Mesothelial cell of epicardium (in vitro differentiated cells): ENCODE measurements around the gene HSPA6. TPM values are rescaled to one million over a fixed set of nuclear protein-coding genes. Genes with fewer than 3 reads are reported as not detected.
"Not testable (repeated sequence)": the region's sequence is repeated elsewhere in the genome, so short reads cannot be mapped to it uniquely, and the experiment has no call there.

Source experiments
- DNase-seq, 2 experiments: peaks; one replicate each; pipeline ENCODE4 v3.0.0; 2021; ENCODE audit warnings: low spot score in 2 of 2; ENCODE audit not compliant: unreplicated experiment in 2 of 2
- H3K27ac Mint-ChIP-seq: 2 replicates; pipeline ENCODE4 v1.8.0; 2021; ENCODE audit warnings: mixed read lengths
- H3K27me3 Mint-ChIP-seq: 2 replicates; pipeline ENCODE4 v1.8.0; 2021; ENCODE audit warnings: low read depth, mixed read lengths
- H3K36me3 Mint-ChIP-seq: 2 replicates; pipeline ENCODE4 v1.8.0; 2021; ENCODE audit warnings: mixed read lengths
- H3K4me1 Mint-ChIP-seq: 2 replicates; pipeline ENCODE4 v1.8.0; 2021; ENCODE audit warnings: mixed read lengths
- H3K4me3 Mint-ChIP-seq: 2 replicates; pipeline ENCODE4 v1.8.0; 2021; ENCODE audit warnings: mild to moderate bottlenecking, moderate library complexity, mixed read lengths
- H3K9me3 Mint-ChIP-seq: 2 replicates; pipeline ENCODE4 v1.8.0; 2021; ENCODE audit warnings: mixed read lengths
- CTCF ChIP-seq: fragments of 200-600 bp; sonication (generic); IDR thresholded peaks from one replicate; pipeline ENCODE4 v1.5.0; 2021; ENCODE audit warnings: antibody characterized with exemption; ENCODE audit not compliant: unreplicated experiment
- total RNA-seq: library from RNA; stranded (reverse); gene quantifications from 3 replicates; pipeline ENCODE4 v1.2.1, GENCODE V29; 2021

HSPA6 gene
- total RNA-seq, 1 donor from 2014 or later = 0.13 TPM

GRCh38 chr1:161506336-161507223 is 17.8 kb upstream of the HSPA6 start:
- no peak for DNase-seq
- H3K27me3 Mint-ChIP-seq = peaks cover 49% of the 10 kb centered on the region
- H3K36me3 Mint-ChIP-seq = no peaks in the 10 kb centered on the region
- no peak overlapping the region for H3K27ac Mint-ChIP-seq
- no peaks in the 10 kb centered on the region for H3K9me3 Mint-ChIP-seq
- no peak for TF ChIP-seq CTCF
- H3K4me1 Mint-ChIP-seq = peaks cover 14% of the 10 kb centered on the region
- no peak overlapping the region for H3K4me3 Mint-ChIP-seq

- DNase-seq = no peak
- Mint-ChIP-seq H3K27ac (no peak overlapping the region), H3K9me3 (no peaks in the 10 kb centered on the region), H3K4me1 (peaks cover 19% of the 10 kb centered on the region), H3K36me3 (no peaks in the 10 kb centered on the region), H3K27me3 (peaks cover 25% of the 10 kb centered on the region), H3K4me3 (no peak overlapping the region)
- no peak for TF ChIP-seq CTCF
Observed at GRCh38 chr1:161510477-161510876, 13.9 kb upstream of the HSPA6 start.

- Mint-ChIP-seq H3K4me3 (no peak overlapping the region), H3K27me3 (peaks cover 19% of the 10 kb centered on the region), H3K36me3 (no peaks in the 10 kb centered on the region), H3K27ac (no peak overlapping the region), H3K9me3 (no peaks in the 10 kb centered on the region), H3K4me1 (peaks cover 19% of the 10 kb centered on the region)
- DNase-seq = no peak
- no peak for TF ChIP-seq CTCF
Observed at GRCh38 chr1:161511018-161511755, 13.2 kb upstream of the HSPA6 start.

- H3K27me3 Mint-ChIP-seq = peaks cover 14% of the 10 kb centered on the region
- no peaks in the 10 kb centered on the region for H3K36me3 Mint-ChIP-seq
- H3K27ac Mint-ChIP-seq = no peak overlapping the region
Observed at GRCh38 chr1:161511756-161512060, 12.6 kb upstream of the HSPA6 start.

GRCh38 chr1:161512636-161513447 is 11.5 kb upstream of the HSPA6 start:
- not testable (repeated sequence) for H3K9me3 Mint-ChIP-seq, H3K27ac Mint-ChIP-seq, DNase-seq, H3K4me3 Mint-ChIP-seq, H3K36me3 Mint-ChIP-seq
- H3K27me3 Mint-ChIP-seq = peaks cover 13% of the 10 kb centered on the region
- peaks cover 10% of the 10 kb centered on the region for H3K4me1 Mint-ChIP-seq

More at GRCh38 chr1:161511756-161512060, 12.6 kb upstream of the HSPA6 start:
- no peaks in the 10 kb centered on the region for H3K9me3 Mint-ChIP-seq
- peaks cover 14% of the 10 kb centered on the region for H3K4me1 Mint-ChIP-seq
- no peak overlapping the region for H3K4me3 Mint-ChIP-seq
- no peak for DNase-seq
- no peak for TF ChIP-seq CTCF

GRCh38 chr1:161513448-161513780 is 10.9 kb upstream of the HSPA6 start:
- not testable (repeated sequence) for DNase-seq, H3K27ac Mint-ChIP-seq, H3K36me3 Mint-ChIP-seq, H3K9me3 Mint-ChIP-seq, H3K4me3 Mint-ChIP-seq
- Mint-ChIP-seq H3K4me1 (peaks cover 10% of the 10 kb centered on the region), H3K27me3 (peaks cover 14% of the 10 kb centered on the region)

- H3K9me3 Mint-ChIP-seq, H3K36me3 Mint-ChIP-seq, H3K4me3 Mint-ChIP-seq, DNase-seq: not testable (repeated sequence)
- H3K27me3 Mint-ChIP-seq = peaks cover 18% of the 10 kb centered on the region
- H3K4me1 Mint-ChIP-seq = peaks cover 10% of the 10 kb centered on the region
- peak overlapping the region; percentile 53 for H3K27ac Mint-ChIP-seq
Observed at GRCh38 chr1:161513953-161514352, 10.4 kb upstream of the HSPA6 start.

GRCh38 chr1:161523041-161523816 is 1.1 kb upstream of the HSPA6 start:
- Mint-ChIP-seq H3K27me3 (peaks cover 77% of the 10 kb centered on the region), H3K27ac (peak overlapping the region; percentile 94), H3K4me3 (peak overlapping the region; percentile 85)
- H3K4me1 Mint-ChIP-seq, H3K36me3 Mint-ChIP-seq, H3K9me3 Mint-ChIP-seq, DNase-seq: not testable (repeated sequence)
